ENCODE measurements around the gene AQP7. TPM values are rescaled to one million over a fixed set of nuclear protein-coding genes. Genes with fewer than 3 reads are reported as not detected.
"Not testable (repeated sequence)": the region's sequence is repeated elsewhere in the genome, so short reads cannot be mapped to it uniquely, and the experiment has no call there.

Gene AQP7
- total and polyA plus RNA-seq, 4 donors, result 4.8 to 22.3 (median 14.5) TPM

DNA sequence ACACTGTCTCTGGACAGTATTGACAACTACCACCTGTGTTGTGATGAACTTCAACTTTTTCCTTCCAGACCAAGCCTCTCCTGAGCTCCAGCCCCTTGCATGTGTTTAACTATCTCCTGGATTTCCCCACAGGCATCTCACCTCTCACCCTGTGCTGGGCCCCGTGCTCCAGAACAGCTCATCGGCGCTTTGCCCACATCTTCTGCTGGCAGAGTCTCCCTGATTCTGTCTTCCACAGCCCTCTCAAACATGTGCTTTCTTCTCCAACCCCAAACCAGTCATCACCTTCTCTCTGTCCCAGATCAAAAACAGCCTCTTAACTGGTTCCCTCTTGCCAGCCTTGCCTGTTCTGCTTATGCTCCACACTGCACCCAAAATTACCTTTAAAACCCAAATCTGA, 8.4 kb downstream of the AQP7 start:
- Histone ChIP-seq H3K9ac (ENCODE audit: low read depth in 1 of 2, low read length in 2 of 2) (peak overlapping the region; percentile 43 to 82), H3K4me3 (ENCODE audit: low read depth in 1 of 3, low read length in 3 of 3) (peak overlapping the region; percentile 22 to 57 (median 48))
- WGBS, result 32% methylated on average over 3 of the region's 3 CpGs

DNA sequence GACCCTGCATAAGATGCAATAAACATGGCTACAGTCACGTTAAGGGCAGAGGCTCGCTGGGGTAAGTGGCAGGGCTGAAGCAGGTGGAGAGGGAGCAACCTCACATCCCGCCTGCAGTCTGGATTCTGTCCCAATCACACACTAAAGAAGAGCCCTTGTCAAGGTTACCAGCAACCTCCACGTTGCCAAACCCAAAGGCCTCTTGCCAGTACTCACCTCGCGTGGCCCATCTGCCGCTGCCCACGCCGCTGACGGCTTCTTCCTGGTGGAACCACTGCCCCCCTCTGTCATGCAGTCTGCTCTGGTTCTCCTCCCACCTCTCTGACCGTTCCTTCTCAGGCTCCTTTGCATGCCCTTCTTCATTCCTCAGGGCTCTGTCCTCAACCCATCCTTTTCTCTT, 8.8 kb downstream of the AQP7 start:
- H3K9ac ChIP-seq (ENCODE audit: low read depth in 1 of 2, low read length in 2 of 2), result peak overlapping the region; percentile 43 to 63
- no peaks in the 10 kb centered on the region for H3K9me3 ChIP-seq (ENCODE audit: control insufficient read depth in 4 of 4, low read length in 3 of 4)
- H3K4me3 ChIP-seq (ENCODE audit: low read depth in 1 of 3, low read length in 3 of 3), result peak overlapping the region; percentile 9 to 48 (median 22)
- H3K4me1 ChIP-seq (ENCODE audit: control insufficient read depth in 4 of 4, insufficient read depth in 4 of 4, low read length in 3 of 4), result peaks cover 5 to 37% (median 20%) of the 10 kb centered on the region in 4 donors
- no peaks in the 10 kb centered on the region for H3K36me3 ChIP-seq (ENCODE audit: control insufficient read depth in 4 of 4, insufficient read depth in 3 of 4, low read depth in 1 of 4, low read length in 3 of 4)
- peak overlapping the region; percentile 87 to 88 for H3K27ac ChIP-seq (ENCODE audit: low read depth in 1 of 2, low read length in 2 of 2)
- no peaks in the 10 kb centered on the region for H3K27me3 ChIP-seq (ENCODE audit: control insufficient read depth in 4 of 4, insufficient read depth in 4 of 4, low read length in 3 of 4)
- WGBS, result 31% methylated on average over 11 of the region's 11 CpGs
- DNase-seq (ENCODE audit: low spot score), result no peak
- TF ChIP-seq HNF4A (conservative IDR thresholded peaks at IDR 0.05) (peak; percentile 14 to 56), SP1 (IDR thresholded peaks at IDR 0.05) (no peak), RXRA (IDR thresholded peaks at IDR 0.05) (peak; percentile 50 to 76), FOXA1 (IDR thresholded peaks at IDR 0.05) (no peak), JUND (IDR thresholded peaks at IDR 0.05) (peak in 1 of 2 donors; percentile 25), YY1 (IDR thresholded peaks at IDR 0.05) (peak; percentile 31), TAF1 (conservative IDR thresholded peaks at IDR 0.05) (no peak)
- TF ChIP-seq, protein P1, sequence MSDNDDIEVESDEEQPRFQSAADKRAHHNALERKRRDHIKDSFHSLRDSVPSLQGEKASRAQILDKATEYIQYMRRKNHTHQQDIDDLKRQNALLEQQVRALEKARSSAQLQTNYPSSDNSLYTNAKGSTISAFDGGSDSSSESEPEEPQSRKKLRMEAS (IDR thresholded peaks at IDR 0.05), result peak; percentile 59

More for the DNA sequence above, 8.4 kb downstream of the AQP7 start:
- not testable (repeated sequence) for H3K9me3 ChIP-seq (ENCODE audit: control insufficient read depth in 4 of 4, low read length in 3 of 4); H3K36me3 ChIP-seq (ENCODE audit: control insufficient read depth in 4 of 4, insufficient read depth in 3 of 4, low read depth in 1 of 4, low read length in 3 of 4); DNase-seq (ENCODE audit: low spot score); H3K27me3 ChIP-seq (ENCODE audit: control insufficient read depth in 4 of 4, insufficient read depth in 4 of 4, low read length in 3 of 4)
- Histone ChIP-seq H3K4me1 (ENCODE audit: control insufficient read depth in 4 of 4, insufficient read depth in 4 of 4, low read length in 3 of 4) (peaks cover 5 to 35% (median 17%) of the 10 kb centered on the region in 4 donors), H3K27ac (ENCODE audit: low read depth in 1 of 2, low read length in 2 of 2) (peak overlapping the region; percentile 87 to 88)

DNA sequence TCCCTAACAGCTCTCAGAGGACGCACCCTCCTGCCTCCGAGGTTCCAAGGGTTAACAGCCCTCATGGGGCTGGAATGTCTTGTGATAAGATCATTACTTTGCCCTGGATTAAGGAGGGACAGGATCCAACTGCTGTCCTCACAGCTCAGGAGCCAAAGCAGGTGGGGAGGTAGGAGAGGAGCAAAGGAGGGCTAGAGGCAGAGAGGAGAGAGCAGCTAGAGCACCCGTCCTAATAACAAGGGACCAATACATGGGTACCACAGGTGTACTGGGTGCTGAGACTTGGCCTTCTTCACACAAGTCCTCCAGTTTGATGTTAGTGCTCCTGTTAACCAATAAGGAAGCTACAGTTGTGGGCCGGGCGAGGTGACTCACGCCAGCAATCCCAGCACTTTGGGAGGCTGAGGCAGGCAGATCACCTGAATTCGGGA, 9.8 kb downstream of the AQP7 start:
- WGBS, result 65% methylated on average over 7 of the region's 7 CpGs
- H3K9me3 ChIP-seq (ENCODE audit: control insufficient read depth in 4 of 4, low read length in 3 of 4); H3K27me3 ChIP-seq (ENCODE audit: control insufficient read depth in 4 of 4, insufficient read depth in 4 of 4, low read length in 3 of 4); H3K36me3 ChIP-seq (ENCODE audit: control insufficient read depth in 4 of 4, insufficient read depth in 3 of 4, low read depth in 1 of 4, low read length in 3 of 4); H3K4me3 ChIP-seq (ENCODE audit: low read depth in 1 of 3, low read length in 3 of 3); DNase-seq (ENCODE audit: low spot score): not testable (repeated sequence)
- Histone ChIP-seq H3K4me1 (ENCODE audit: control insufficient read depth in 4 of 4, insufficient read depth in 4 of 4, low read length in 3 of 4) (peaks cover 5 to 40% (median 27%) of the 10 kb centered on the region in 4 donors), H3K9ac (ENCODE audit: low read depth in 1 of 2, low read length in 2 of 2) (peak overlapping the region in 1 of 2 donors; percentile 53), H3K27ac (ENCODE audit: low read depth in 1 of 2, low read length in 2 of 2) (peak overlapping the region; percentile 87 to 88)

DNA sequence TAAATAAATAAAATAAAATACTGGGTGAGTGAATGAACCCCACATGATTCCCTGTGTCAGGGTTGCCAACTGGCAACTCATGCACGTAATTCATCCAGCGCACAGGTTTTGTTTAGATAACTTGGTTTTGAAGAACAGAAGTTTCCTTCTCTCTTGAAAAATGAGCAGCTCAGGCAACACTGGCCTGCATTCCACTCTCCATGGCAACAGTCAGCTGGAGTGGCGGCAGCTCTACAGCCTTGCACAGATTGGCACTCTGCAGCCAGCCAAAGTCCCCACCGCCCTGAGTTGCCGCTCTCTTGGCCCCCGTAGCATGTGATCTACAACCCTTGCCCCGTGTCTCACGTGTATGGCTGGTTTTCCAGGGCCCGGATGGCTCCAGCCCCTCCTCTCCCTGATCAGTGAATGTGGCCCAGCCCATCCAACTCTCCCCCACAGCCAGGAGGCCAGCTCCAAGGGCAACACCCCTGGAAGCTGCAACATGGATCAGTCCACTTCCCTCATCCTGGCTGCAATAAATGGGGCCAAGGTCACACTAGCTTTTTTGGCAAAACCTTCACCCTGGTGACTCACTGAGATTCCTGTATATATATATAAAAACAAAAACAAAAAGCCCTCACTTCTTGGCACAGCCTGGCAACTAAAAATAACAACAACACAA, 11.1 kb downstream of the AQP7 start:
- not testable (repeated sequence) for DNase-seq (ENCODE audit: low spot score); H3K36me3 ChIP-seq (ENCODE audit: control insufficient read depth in 4 of 4, insufficient read depth in 3 of 4, low read depth in 1 of 4, low read length in 3 of 4); H3K9me3 ChIP-seq (ENCODE audit: control insufficient read depth in 4 of 4, low read length in 3 of 4); H3K27me3 ChIP-seq (ENCODE audit: control insufficient read depth in 4 of 4, insufficient read depth in 4 of 4, low read length in 3 of 4); H3K4me3 ChIP-seq (ENCODE audit: low read depth in 1 of 3, low read length in 3 of 3)
- TF ChIP-seq, protein P2, sequence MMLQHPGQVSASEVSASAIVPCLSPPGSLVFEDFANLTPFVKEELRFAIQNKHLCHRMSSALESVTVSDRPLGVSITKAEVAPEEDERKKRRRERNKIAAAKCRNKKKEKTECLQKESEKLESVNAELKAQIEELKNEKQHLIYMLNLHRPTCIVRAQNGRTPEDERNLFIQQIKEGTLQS (IDR thresholded peaks at IDR 0.05), result peak; percentile 90
- TF ChIP-seq, protein P1 (IDR thresholded peaks at IDR 0.05), result peak; percentile 91
- TF ChIP-seq NR2F2 (IDR thresholded peaks at IDR 0.05), result peak; percentile 89
- peak in 1 of 2 donors; percentile 32 for TF ChIP-seq RAD21 (IDR thresholded peaks at IDR 0.05)
- peak; percentile 93 for TF ChIP-seq SP1 (IDR thresholded peaks at IDR 0.05)
- peak in 1 of 2 donors; percentile 82 for TF ChIP-seq EGR1 (IDR thresholded peaks at IDR 0.05; ENCODE audit: low read depth in 2 of 2)
- TF ChIP-seq HNF4A (conservative IDR thresholded peaks at IDR 0.05), result peak; percentile 85 to 89
- TF ChIP-seq, protein P3, sequence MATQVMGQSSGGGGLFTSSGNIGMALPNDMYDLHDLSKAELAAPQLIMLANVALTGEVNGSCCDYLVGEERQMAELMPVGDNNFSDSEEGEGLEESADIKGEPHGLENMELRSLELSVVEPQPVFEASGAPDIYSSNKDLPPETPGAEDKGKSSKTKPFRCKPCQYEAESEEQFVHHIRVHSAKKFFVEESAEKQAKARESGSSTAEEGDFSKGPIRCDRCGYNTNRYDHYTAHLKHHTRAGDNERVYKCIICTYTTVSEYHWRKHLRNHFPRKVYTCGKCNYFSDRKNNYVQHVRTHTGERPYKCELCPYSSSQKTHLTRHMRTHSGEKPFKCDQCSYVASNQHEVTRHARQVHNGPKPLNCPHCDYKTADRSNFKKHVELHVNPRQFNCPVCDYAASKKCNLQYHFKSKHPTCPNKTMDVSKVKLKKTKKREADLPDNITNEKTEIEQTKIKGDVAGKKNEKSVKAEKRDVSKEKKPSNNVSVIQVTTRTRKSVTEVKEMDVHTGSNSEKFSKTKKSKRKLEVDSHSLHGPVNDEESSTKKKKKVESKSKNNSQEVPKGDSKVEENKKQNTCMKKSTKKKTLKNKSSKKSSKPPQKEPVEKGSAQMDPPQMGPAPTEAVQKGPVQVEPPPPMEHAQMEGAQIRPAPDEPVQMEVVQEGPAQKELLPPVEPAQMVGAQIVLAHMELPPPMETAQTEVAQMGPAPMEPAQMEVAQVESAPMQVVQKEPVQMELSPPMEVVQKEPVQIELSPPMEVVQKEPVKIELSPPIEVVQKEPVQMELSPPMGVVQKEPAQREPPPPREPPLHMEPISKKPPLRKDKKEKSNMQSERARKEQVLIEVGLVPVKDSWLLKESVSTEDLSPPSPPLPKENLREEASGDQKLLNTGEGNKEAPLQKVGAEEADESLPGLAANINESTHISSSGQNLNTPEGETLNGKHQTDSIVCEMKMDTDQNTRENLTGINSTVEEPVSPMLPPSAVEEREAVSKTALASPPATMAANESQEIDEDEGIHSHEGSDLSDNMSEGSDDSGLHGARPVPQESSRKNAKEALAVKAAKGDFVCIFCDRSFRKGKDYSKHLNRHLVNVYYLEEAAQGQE (IDR thresholded peaks at IDR 0.05), result peak; percentile 51
- peak; percentile 80 for TF ChIP-seq HNF4G (IDR thresholded peaks at IDR 0.05)
- TF ChIP-seq, protein P4, sequence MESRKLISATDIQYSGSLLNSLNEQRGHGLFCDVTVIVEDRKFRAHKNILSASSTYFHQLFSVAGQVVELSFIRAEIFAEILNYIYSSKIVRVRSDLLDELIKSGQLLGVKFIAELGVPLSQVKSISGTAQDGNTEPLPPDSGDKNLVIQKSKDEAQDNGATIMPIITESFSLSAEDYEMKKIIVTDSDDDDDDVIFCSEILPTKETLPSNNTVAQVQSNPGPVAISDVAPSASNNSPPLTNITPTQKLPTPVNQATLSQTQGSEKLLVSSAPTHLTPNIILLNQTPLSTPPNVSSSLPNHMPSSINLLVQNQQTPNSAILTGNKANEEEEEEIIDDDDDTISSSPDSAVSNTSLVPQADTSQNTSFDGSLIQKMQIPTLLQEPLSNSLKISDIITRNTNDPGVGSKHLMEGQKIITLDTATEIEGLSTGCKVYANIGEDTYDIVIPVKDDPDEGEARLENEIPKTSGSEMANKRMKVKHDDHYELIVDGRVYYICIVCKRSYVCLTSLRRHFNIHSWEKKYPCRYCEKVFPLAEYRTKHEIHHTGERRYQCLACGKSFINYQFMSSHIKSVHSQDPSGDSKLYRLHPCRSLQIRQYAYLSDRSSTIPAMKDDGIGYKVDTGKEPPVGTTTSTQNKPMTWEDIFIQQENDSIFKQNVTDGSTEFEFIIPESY (IDR thresholded peaks at IDR 0.05), result peak; percentile 79
- peak; percentile 77 to 90 for TF ChIP-seq RXRA (IDR thresholded peaks at IDR 0.05)
- TF ChIP-seq GABPA (IDR thresholded peaks at IDR 0.05 in 1 of 2, conservative IDR thresholded peaks at IDR 0.05 in 1 of 2), result peak in 1 of 2 donors; percentile 52
- peak; percentile 95 to 96 for TF ChIP-seq JUND (IDR thresholded peaks at IDR 0.05)
- TF ChIP-seq YY1 (IDR thresholded peaks at IDR 0.05), result peak; percentile 65
- 5% methylated on average over 9 of the region's 9 CpGs for WGBS
- Histone ChIP-seq H3K27ac (ENCODE audit: low read depth in 1 of 2, low read length in 2 of 2) (peak overlapping the region; percentile 87 to 88), H3K9ac (ENCODE audit: low read depth in 1 of 2, low read length in 2 of 2) (peak overlapping the region in 1 of 2 donors; percentile 63), H3K4me1 (ENCODE audit: control insufficient read depth in 4 of 4, insufficient read depth in 4 of 4, low read length in 3 of 4) (peaks cover 5 to 40% (median 27%) of the 10 kb centered on the region in 4 donors)

Measured in liver (tissue), 9 donors.